GM19468 (cell line): Measurements from ENCODE around the gene SOHLH2.

ENCODE experiments used
- ATAC-seq: cut with Tn5 transposase; IDR thresholded peaks from one replicate; pipeline ENCODE4 v1.9.1; 2021; ENCODE audit warnings: mild to moderate bottlenecking, moderate library complexity, moderate number of reproducible peaks; ENCODE audit not compliant: unreplicated experiment; ENCODE audit errors: extremely low read depth

SOHLH2 gene

DNA sequence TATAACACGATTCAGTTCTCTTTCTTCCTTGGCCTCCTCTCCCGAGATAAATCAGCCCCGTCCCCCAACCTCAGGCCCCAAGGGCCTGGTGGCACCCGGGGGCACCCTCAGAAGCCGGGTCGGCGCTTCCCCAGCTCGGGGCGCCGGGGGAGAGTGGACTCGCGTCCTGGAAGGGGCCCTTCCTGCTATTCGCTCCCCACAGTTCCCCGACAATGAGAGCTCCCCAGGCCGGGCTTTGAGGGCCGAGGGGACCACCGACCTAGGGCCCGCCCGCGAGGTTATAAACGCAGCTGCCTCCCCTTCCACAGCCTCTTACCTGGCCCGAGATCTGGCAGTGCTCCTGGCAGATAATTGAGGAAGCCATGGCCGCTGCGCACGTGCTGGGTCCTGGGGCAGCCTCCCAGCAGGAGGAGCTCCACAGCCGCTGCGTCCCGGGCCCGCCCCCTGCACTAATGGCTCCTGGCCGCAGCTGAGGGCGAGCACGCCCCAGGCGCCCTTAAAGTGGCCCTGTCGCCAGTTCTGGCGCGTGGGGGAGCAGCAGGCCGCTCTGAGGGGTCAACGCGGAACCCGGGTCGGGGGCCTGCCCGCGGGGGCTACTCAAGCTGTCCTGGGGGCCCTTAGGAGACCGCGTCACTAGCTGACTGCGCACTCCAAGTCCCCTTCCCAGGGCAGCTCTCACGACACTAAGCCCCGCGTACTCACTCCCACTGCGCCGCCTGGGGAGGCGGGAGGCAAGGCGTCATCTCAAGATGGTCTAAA is at the start of gene SOHLH2:
Gene SOHLH2 (minus strand): TSS at position 394 of the 759 bp plus-strand sequence. CDS start 30 bp downstream, at position 364.
- ATAC-seq, result no peak

- ATAC-seq, result no peak
Measured at GRCh38 chr13:36261976-36262375, 47.6 kb upstream of the SOHLH2 start.

GRCh38 chr13:36261011-36261410 is 46.7 kb upstream of the SOHLH2 start:
- ATAC-seq, result no peak

DNA sequence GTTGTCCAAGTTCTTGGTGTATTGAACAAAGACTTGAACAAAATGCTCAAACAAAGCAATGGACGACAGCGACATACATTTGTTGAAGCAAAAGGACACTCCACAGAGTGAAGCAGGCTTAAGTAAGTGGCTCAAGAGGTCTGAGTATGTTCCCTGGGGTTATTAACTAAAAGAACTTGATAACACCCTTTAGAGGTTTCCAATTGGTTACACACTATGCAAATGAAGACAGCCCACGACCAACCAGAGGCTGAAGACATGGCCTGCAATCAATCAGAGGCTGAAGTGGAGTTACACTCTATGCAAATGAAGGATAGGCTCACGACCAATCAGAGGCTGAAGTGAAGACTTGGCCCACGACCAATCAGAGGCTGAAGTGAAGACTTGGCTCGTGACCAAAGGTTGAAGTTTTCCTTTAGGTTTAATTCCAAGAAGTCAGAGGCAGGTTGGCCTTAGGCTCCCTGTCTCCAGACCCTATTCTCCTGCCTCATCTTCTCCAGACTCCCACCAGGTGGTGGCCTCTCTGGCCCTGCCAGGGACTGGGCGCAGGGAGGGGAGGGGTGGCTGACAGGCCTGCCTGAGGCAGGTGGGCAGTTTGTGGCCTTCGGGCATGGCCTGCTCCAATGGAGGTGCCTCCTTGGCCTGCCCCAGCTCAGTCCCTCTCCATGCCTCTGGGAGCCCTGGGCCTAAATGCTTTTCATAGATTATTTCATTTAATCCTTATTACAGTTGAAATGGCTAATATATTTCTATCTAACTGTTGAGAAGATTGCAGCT is 45.2 kb upstream of the SOHLH2 start:
- no peak for ATAC-seq

GRCh38 chr13:36258831-36259230 is 44.5 kb upstream of the SOHLH2 start:
- ATAC-seq, result no peak

DNA sequence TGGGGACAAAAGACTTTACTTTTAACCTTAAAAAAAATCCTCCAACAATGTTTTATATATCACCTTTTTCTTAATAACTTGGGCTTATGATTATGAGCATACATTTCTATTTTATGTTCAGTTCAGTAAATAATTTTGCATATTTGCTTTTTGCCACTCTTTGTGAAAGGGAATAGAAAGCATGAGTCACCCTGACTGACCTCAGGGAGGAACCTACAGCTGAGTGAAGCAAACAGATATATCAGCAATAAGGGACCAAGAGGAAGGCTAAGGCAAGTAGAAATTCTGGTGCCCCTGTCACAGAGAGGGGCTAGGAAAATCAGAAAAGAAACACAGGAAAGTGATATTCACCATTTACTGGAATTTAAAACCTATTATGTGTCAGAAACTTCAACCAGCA is 37.2 kb upstream of the SOHLH2 start:
- ATAC-seq, result no peak

GRCh38 chr13:36251017-36251416 is 36.7 kb upstream of the SOHLH2 start:
- ATAC-seq, result no peak

DNA sequence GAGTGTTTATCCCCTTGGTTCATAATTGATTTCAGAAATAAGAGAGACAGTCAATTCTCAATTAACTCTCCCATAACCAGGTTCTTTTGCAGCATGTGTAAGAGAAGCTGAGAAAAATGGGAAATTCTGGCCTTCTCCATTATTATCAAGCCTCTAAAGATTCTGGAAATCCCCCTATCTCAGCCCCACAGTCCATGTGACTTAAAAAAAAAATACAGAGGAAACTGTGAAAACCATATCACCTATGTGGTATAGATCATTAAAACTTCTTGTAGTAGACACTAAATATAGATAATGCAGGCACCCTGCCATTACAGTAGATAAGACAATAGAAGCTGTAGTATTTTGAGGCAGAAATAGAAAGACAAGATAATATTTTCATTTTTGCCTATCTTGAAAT is 34.3 kb upstream of the SOHLH2 start:
- no peak for ATAC-seq

GRCh38 chr13:36244990-36245389 is 30.6 kb upstream of the SOHLH2 start:
- no peak for ATAC-seq

DNA sequence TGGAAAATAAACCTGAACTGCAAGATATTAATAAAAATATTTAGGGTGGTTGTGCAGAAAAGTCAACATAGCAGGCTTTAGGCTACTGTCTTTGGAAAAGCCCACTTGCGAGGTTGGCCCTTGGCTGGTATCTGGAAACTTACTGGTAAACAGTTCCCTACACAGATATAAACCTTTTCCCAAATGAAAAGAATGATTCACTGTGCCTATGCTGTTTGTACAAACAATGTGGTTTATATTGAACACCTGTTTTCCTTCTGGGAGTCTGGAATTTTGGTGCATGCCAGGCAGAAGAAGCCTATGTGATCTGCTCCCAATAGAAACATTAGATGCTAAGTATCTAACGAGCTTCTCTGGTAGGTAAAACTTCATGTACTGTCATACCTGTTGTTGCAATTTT is 29.7 kb upstream of the SOHLH2 start:
- ATAC-seq, result no peak

GRCh38 chr13:36242761-36243160 is 28.4 kb upstream of the SOHLH2 start:
- ATAC-seq, result no peak

GRCh38 chr13:36231236-36231635 is 16.9 kb upstream of the SOHLH2 start:
- ATAC-seq, result no peak

GRCh38 chr13:36224730-36225129 is 10.4 kb upstream of the SOHLH2 start:
- no peak for ATAC-seq

DNA sequence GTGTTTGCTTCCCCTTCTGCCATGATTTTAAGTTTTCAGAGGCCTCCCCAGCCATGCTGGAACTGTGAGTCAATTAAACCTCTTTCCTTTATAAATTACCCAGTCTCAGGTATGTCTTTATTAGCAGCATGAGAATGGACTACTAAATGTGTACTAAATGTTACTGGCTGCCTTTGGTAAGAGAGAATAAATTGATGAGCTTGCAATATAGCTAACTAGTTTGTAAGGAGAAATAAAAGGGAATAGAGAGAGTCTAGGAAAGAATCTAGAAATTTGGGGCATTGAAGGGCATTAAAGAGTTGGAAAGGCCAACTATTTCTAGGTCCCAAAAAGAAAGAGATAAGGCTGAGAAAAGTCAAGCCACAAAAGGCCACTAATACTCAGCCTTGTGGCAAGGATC is 5.5 kb upstream of the SOHLH2 start:
- no peak for ATAC-seq

DNA sequence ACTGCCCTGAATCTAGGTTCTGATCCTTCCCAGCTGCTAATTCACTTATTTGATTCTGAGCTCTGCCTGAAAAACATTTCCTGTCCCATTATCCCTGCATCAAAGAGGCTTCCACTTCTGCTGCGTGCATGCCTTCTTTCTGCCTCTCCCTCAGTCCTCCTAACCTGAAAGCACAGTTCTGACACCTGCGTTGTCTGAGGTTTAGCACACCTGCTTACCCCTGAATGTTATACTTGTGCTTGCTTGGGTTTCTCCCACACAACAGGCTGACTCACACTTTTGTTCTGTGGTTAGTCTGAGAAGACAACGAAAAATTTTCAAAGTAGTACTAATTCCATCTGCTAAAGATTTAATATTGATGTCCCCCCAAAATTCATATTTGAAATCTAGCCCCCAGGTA is 3.1 kb upstream of the SOHLH2 start:
- ATAC-seq, result no peak

DNA sequence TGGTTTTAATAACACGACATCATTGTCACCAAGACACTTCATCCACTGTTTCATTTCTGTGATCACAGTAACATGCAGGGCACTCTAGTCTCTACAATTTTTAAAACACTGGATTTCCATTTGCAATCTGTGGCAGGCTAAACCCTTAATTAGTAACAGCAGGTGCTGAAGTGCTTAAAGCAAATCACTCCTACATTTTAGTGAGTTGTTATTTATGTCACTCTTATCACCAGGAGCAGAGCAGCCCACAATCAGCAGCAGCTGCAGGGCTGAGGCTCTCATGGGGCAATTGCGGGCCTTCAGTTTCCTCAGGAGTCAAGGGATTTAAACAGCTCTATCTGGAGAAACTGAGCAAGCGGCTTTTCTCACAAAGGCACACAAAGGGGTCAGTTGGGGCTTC is 1.6 kb downstream of the SOHLH2 start:
- no peak for ATAC-seq

DNA sequence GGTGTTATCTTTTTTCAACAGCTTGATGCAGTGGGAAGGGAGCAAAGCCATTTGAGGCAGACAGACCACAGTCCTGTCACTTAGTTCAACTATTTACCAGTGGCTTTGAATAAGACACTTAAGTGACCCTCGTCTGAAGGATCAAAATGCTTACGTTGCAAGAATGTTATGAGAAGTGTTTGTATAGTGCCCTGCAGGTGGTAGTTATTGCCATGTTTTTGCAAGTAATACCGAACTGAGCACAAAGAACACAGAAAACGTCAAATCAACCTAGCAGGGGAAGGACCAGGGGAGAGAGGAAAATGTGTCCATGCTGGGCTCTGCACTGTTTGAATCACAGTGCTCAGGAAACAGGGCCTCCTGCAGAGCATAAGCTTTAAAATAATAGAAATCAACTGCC is 2.8 kb downstream of the SOHLH2 start:
- ATAC-seq, result no peak

DNA sequence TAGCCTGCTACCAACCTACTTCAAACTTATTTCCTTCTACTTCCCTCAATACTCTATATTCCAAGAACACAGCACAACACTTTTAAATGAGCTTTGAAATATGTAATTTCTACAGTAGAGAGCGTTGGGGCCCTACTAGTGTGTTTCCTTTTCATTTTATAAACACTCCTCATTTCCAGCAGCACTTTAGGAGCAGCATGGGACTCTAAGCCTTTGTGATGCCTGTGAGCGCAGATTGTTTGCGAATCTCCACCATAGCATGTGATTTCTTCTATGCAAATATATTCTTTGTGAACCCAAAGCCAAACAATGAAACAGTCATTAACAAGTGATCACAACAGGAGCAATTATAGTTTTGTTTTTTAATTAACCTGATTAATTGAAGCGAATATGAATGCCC is 3.6 kb downstream of the SOHLH2 start:
- ATAC-seq, result no peak

DNA sequence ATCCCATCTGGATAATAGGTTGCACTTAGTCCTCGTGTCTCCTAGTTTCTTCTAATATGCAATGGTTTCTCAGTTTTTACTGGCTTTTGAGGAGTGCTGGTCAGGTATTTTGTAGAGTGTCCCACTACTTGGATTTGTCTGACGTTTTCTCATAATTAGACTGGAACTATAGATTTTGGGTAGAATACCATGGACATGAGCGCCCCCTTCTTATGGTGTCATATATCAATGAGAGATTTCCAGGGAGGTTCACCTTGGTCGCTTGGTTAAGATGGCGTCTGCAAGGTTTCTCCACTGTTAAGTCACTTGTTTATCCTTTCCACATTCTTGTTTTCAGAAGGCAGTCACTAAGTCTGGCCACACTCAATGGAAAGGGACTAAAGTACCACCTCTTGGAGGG is 6.7 kb downstream of the SOHLH2 start:
- no peak for ATAC-seq

GRCh38 chr13:36193151-36193855 is 21.1 kb downstream of the SOHLH2 start:
- ATAC-seq, result no peak

DNA sequence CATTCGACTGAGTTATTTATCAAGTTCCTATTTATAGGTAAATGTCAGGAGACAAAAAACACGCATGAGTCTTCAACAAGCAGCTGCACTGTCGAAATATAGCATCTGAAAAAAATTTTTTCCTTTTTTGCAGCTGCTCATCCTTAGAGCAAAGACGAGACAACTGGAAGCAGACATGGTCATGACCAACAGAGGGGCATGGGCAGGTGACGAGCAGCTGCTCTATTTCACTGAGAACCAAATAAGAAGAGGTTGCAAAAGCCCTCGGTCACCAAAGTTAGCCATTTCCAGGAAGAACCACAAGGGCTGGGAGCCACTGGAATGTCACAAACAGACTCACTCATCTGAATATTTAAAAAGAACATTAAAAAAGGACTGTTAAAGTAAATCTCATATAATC is 22.2 kb downstream of the SOHLH2 start:
- ATAC-seq, result no peak
